Measurements from ENCODE around the gene RIMBP2. TPM values are rescaled to one million over a fixed set of nuclear protein-coding genes. Genes with fewer than 3 reads are reported as not detected.

RIMBP2 gene
- total and polyA plus RNA-seq, 9 of the 15 experiments (the other 6 are each of a cell fraction or from before 2014, with no cell fraction given): not detected

- TF ChIP-seq IFI16 (CRISPR knock-in tag; IDR thresholded peaks at IDR 0.05): no peak
- TF ChIP-seq SREBF1 (IDR thresholded peaks at IDR 0.05; ENCODE audit: borderline replicate concordance, low read depth, low read length): no peak
- TF ChIP-seq GTF3C2 (IDR thresholded peaks at IDR 0.05; ENCODE audit: borderline replicate concordance, extremely low read depth, insufficient read length): no peak
- no peak for TF ChIP-seq ELF1 (tag; IDR thresholded peaks at IDR 0.05)
- TF ChIP-seq SIN3B (IDR thresholded peaks at IDR 0.05; ENCODE audit: low read depth): no peak
- no peak for TF ChIP-seq PHF20 (IDR thresholded peaks at IDR 0.05; ENCODE audit: partially characterized antibody)
- TF ChIP-seq POLR2AphosphoS2 (IDR thresholded peaks at IDR 0.05; ENCODE audit: low read length): no peak
- no peak for TF ChIP-seq NFXL1 (CRISPR knock-in tag; IDR thresholded peaks at IDR 0.05)
- TF ChIP-seq HINFP (tag; conservative IDR thresholded peaks at IDR 0.05; ENCODE audit: low read depth): no peak
- no peak for TF ChIP-seq ZNF232 (CRISPR knock-in tag; IDR thresholded peaks at IDR 0.05)
- no peak for TF ChIP-seq ETV1 (tag; conservative IDR thresholded peaks at IDR 0.05; ENCODE audit: low read depth)
- no peak for TF ChIP-seq ZNF253 (CRISPR knock-in tag; conservative IDR thresholded peaks at IDR 0.05)
- TF ChIP-seq WHSC1 (IDR thresholded peaks at IDR 0.05; ENCODE audit: low read length): no peak
- no peak for TF ChIP-seq ZNF717 (CRISPR knock-in tag; IDR thresholded peaks at IDR 0.05)
- 0 out of 2 replicates have a peak, but pooled peaks have one; percentile 16 for TF ChIP-seq NR2C1 (IDR thresholded peaks at IDR 0.05)
- no peak for TF ChIP-seq NR2C1 (tag; IDR thresholded peaks at IDR 0.05)
- no peak for TF ChIP-seq NR4A1 (CRISPR knock-in tag; IDR thresholded peaks at IDR 0.05)
- no peak for TF ChIP-seq NR4A1 (tag; IDR thresholded peaks at IDR 0.05)
- TF ChIP-seq ETS2 (tag; IDR thresholded peaks at IDR 0.05; ENCODE audit: borderline replicate concordance, poor library complexity, severe bottlenecking): no peak
- TF ChIP-seq HLTF (IDR thresholded peaks at IDR 0.05): 0 out of 2 replicates have a peak, but pooled peaks have one; percentile 43
- TF ChIP-seq POU5F1 (IDR thresholded peaks at IDR 0.05; ENCODE audit: borderline replicate concordance, low read depth, low read length, partially characterized antibody): no peak
- TF ChIP-seq ZNF436 (CRISPR knock-in tag; IDR thresholded peaks at IDR 0.05): no peak
- peak; percentile 9; the same call in 1 of the 2 replicates for TF ChIP-seq MYBL2 (IDR thresholded peaks at IDR 0.05; ENCODE audit: low read depth)
- TF ChIP-seq MYBL2 (CRISPR knock-in tag; IDR thresholded peaks at IDR 0.05; ENCODE audit: borderline replicate concordance): no peak
- TF ChIP-seq, protein P1, sequence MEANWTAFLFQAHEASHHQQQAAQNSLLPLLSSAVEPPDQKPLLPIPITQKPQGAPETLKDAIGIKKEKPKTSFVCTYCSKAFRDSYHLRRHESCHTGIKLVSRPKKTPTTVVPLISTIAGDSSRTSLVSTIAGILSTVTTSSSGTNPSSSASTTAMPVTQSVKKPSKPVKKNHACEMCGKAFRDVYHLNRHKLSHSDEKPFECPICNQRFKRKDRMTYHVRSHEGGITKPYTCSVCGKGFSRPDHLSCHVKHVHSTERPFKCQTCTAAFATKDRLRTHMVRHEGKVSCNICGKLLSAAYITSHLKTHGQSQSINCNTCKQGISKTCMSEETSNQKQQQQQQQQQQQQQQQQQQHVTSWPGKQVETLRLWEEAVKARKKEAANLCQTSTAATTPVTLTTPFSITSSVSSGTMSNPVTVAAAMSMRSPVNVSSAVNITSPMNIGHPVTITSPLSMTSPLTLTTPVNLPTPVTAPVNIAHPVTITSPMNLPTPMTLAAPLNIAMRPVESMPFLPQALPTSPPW (CRISPR knock-in tag; IDR thresholded peaks at IDR 0.05): no peak
Measured at GRCh38 chr12:130764475-130765185, 48.5 kb upstream of the RIMBP2 start (continued).

Data from K562 (cell line).